OCI-LY7 (cell line): Measurements from ENCODE around the gene OGT. TPM values are rescaled to one million over a fixed set of nuclear protein-coding genes. Genes with fewer than 3 reads are reported as not detected.

Experiments used
- BruUV-seq: library from RNA; stranded (reverse); fragments of 400-500 nt; replicated peaks from 2 replicates; lab custom pipeline; 2021; lab: Mats Ljungman, UMichigan
- CTCF ChIA-PET: fragments of 300-600 bp; sonication (Branson Sonifier 250); formaldehyde crosslinking; loops from one replicate; lab custom pipeline; 2022; ENCODE audit warnings: antibody characterized with exemption; ENCODE audit not compliant: unreplicated experiment; lab: Charles Lee
- POLR2A ChIA-PET: fragments of 300-600 bp; sonication (Branson Sonifier 250); formaldehyde crosslinking; loops from one replicate; lab custom pipeline; 2022; ENCODE audit warnings: antibody characterized with exemption; lab: Charles Lee
- DNase-seq: peaks from one replicate; pipeline ENCODE4 v3.0.0-alpha.2; 2015; ENCODE audit warnings: low spot score
- H2AFZ ChIP-seq: fragments of 200-600 bp; sonication (generic), shearing (Covaris generic); 2 replicates; pipeline ENCODE4 v1.6.1; 2014; ENCODE audit warnings: mild to moderate bottlenecking, antibody characterized with exemption, low read length, moderate library complexity
- H3K27ac ChIP-seq: fragments of 200-600 bp; sonication (generic); 2 replicates; pipeline ENCODE4 v1.5.1; 2014; ENCODE audit warnings: mixed run types, low read depth, mild to moderate bottlenecking, moderate library complexity, low read length, inconsistent platforms; ENCODE audit not compliant: poor library complexity, severe bottlenecking
- H3K36me3 ChIP-seq: fragments of 200-600 bp; sonication (generic); 2 replicates; pipeline ENCODE4 v1.6.1; 2014; ENCODE audit warnings: mild to moderate bottlenecking, antibody characterized with exemption, low read length, moderate library complexity, mixed read lengths; ENCODE audit not compliant: insufficient read depth
- H3K4me1 ChIP-seq: fragments of 200-600 bp; sonication (generic); 2 replicates; pipeline ENCODE4 v1.5.1; 2014; ENCODE audit warnings: mild to moderate bottlenecking, low read length; ENCODE audit not compliant: insufficient read depth, poor library complexity, severe bottlenecking
- H3K4me2 ChIP-seq: fragments of 200-600 bp; sonication (generic); 2 replicates; pipeline ENCODE4 v1.6.1; 2014; ENCODE audit warnings: mild to moderate bottlenecking, low read length
- H3K4me3 ChIP-seq: fragments of 200-600 bp; sonication (generic); 2 replicates; pipeline ENCODE4 v1.5.1; 2014; ENCODE audit warnings: mild to moderate bottlenecking, low read depth, low read length; ENCODE audit not compliant: poor library complexity, severe bottlenecking
- H3K79me2 ChIP-seq: fragments of 200-600 bp; sonication (generic); 2 replicates; pipeline ENCODE4 v1.6.1; 2016; ENCODE audit warnings: low read depth, mild to moderate bottlenecking, low read length, moderate library complexity, mixed read lengths; ENCODE audit not compliant: insufficient read depth
- H3K9me2 ChIP-seq: fragments of 200-600 bp; sonication (generic); 2 replicates; pipeline ENCODE4 v1.6.1; 2016; ENCODE audit warnings: mild to moderate bottlenecking, low read length, mixed read lengths; ENCODE audit not compliant: insufficient read depth
- H3K9me3 ChIP-seq: fragments of 200-600 bp; sonication (generic); 2 replicates; pipeline ENCODE4 v1.6.1; 2014; ENCODE audit warnings: mild to moderate bottlenecking, mixed run types, low read length, mixed read lengths
- H4K20me1 ChIP-seq: fragments of 200-600 bp; sonication (generic); 2 replicates; pipeline ENCODE4 v1.6.1; 2014; ENCODE audit warnings: mild to moderate bottlenecking, antibody characterized with exemption, low read length, moderate library complexity, mixed read lengths; ENCODE audit not compliant: insufficient read depth
- CTCF ChIP-seq: fragments of 200-600 bp; sonication (generic); conservative IDR thresholded peaks from 2 replicates; pipeline ENCODE4 v1.5.1; 2014; ENCODE audit warnings: mild to moderate bottlenecking, antibody characterized with exemption, low read length, moderate library complexity, mixed read lengths
- EZH2phosphoT487 ChIP-seq: fragments of 200-600 bp; sonication (generic); IDR thresholded peaks from 2 replicates; pipeline ENCODE4 v1.6.1; 2018; ENCODE audit warnings: low read depth, borderline replicate concordance, mild to moderate bottlenecking, mixed run types, antibody characterized with exemption, low read length, moderate library complexity, mixed read lengths
- intact Hi-C: fragments of 100-400 bp; cut with micrococcal nuclease; formaldehyde crosslinking; loops from one replicate; pipeline ENCODE4 v1.10.0; 2022; ENCODE audit not compliant: unreplicated experiment
- total RNA-seq, 2 experiments: library from RNA; depleted of rRNA in 1 of 2; stranded (reverse); fragments of >200 nt in 1 of 2; shearing (Covaris generic) in 1 of 2; gene quantifications; 2 replicates each; pipeline ENCODE4 v1.2.3, GENCODE V29; 2014 to 2022

Gene OGT
- total RNA-seq, 2 experiments from 2014 or later: 185 to 291 TPM

GRCh38 chrX:71542825-71543224, 9.9 kb downstream of the OGT start:
- no peak overlapping the region for H3K27ac ChIP-seq
- no peaks in the 10 kb centered on the region for H3K9me3 ChIP-seq
- H3K4me3 ChIP-seq: no peak overlapping the region
- peaks cover 49% of the 10 kb centered on the region for H4K20me1 ChIP-seq
- no peak overlapping the region for H3K4me2 ChIP-seq
- intact Hi-C loops: loop anchor here (10.0 kb wide), 1 partner anchor 258 kb away; the partner anchor contains the start of gene NONO
- peaks cover 89% of the 10 kb centered on the region for H3K79me2 ChIP-seq
- peaks cover 95% of the 10 kb centered on the region for H3K36me3 ChIP-seq
- no TSS peak for BruUV-seq
- DNase-seq: no peak
- H3K4me1 ChIP-seq: peaks cover 52% of the 10 kb centered on the region
- no peaks in the 10 kb centered on the region for H3K9me2 ChIP-seq
- ChIA-PET POLR2A (interaction anchor here (0.9 to 1.1 kb wide), 2 partner anchors 8 to 10 kb away, joined by 3 to 4 read pairs; partner anchors contain the start of gene OGT), CTCF (interaction anchor here (0.5 kb wide), 1 partner anchor 12 kb away, joined by 5 read pairs; no protein-coding TSS in a partner anchor)
- TF ChIP-seq EZH2phosphoT487 (no peak), CTCF (no peak)
- H2AFZ ChIP-seq: no peak overlapping the region

GRCh38 chrX:71543316-71543715, 10.4 kb downstream of the OGT start:
- Histone ChIP-seq H3K4me1 (peaks cover 47% of the 10 kb centered on the region), H3K9me2 (no peaks in the 10 kb centered on the region), H3K36me3 (peaks cover 95% of the 10 kb centered on the region), H4K20me1 (peaks cover 49% of the 10 kb centered on the region), H3K79me2 (peaks cover 84% of the 10 kb centered on the region), H3K27ac (no peak overlapping the region), H3K4me3 (no peak overlapping the region), H3K9me3 (no peaks in the 10 kb centered on the region), H2AFZ (no peak overlapping the region), H3K4me2 (no peak overlapping the region)
- BruUV-seq: no TSS peak
- no peak for DNase-seq
- CTCF ChIA-PET: no interaction called here
- no peak for TF ChIP-seq EZH2phosphoT487
- no peak for TF ChIP-seq CTCF
- intact Hi-C loops: loop anchor here (10.0 kb wide), 1 partner anchor 259 kb away; the partner anchor contains the start of gene NONO
- POLR2A ChIA-PET: interaction anchor here (0.5 to 0.9 kb wide), 2 partner anchors 8 to 29 kb away, joined by 3 to 4 read pairs; no protein-coding TSS in a partner anchor

- no peak overlapping the region for H3K4me2 ChIP-seq
- intact Hi-C loops: loop anchor here (10.0 kb wide), 1 partner anchor 261 kb away; the partner anchor contains the start of gene NONO
- BruUV-seq: no TSS peak
- H4K20me1 ChIP-seq: peaks cover 33% of the 10 kb centered on the region
- peaks cover 95% of the 10 kb centered on the region for H3K36me3 ChIP-seq
- no peaks in the 10 kb centered on the region for H3K9me2 ChIP-seq
- peaks cover 26% of the 10 kb centered on the region for H3K4me1 ChIP-seq
- TF ChIP-seq CTCF (no peak), EZH2phosphoT487 (no peak)
- no peak overlapping the region for H3K27ac ChIP-seq
- ChIA-PET POLR2A (interaction anchor here (0.7 to 2.9 kb wide), 3 partner anchors 10 to 171 kb away, joined by 3 to 13 read pairs (median 3); no protein-coding TSS in a partner anchor), CTCF (no interaction called here)
- H3K79me2 ChIP-seq: peaks cover 64% of the 10 kb centered on the region
- DNase-seq: no peak
- no peak overlapping the region for H2AFZ ChIP-seq
- H3K4me3 ChIP-seq: no peak overlapping the region
- no peaks in the 10 kb centered on the region for H3K9me3 ChIP-seq
Measured at GRCh38 chrX:71545364-71545763, 12.5 kb downstream of the OGT start.
